Common myeloid progenitor, CD34-positive (primary cell): ENCODE measurements around the gene ATAT1.

Experiments used
- CTCF ChIA-PET: fragments of 350-600 bp; sonication (Branson Sonifier 250); formaldehyde crosslinking; loops from one replicate; lab custom pipeline; 2021; ENCODE audit warnings: antibody characterized with exemption; lab: Charles Lee
- POLR2A ChIA-PET: fragments of 350-600 bp; sonication (Branson Sonifier 250); formaldehyde crosslinking; loops from one replicate; lab custom pipeline; 2021; ENCODE audit warnings: antibody characterized with exemption; lab: Charles Lee
- DNase-seq, 3 donors: peaks; one replicate each; pipeline versions ENCODE4 v3.0.0 to v3.0.0-alpha.2; 2013
- H3K27ac ChIP-seq, 2 experiments: 1 replicate in 1 of 2; 2 replicates in 1 of 2; pipeline ENCODE4 v1.7.0; 2013; ENCODE audit warnings: inconsistent platforms in 2 of 2, low read length in 2 of 2, mild to moderate bottlenecking in 2 of 2, low read depth in 1 of 2, moderate library complexity in 1 of 2; ENCODE audit not compliant: severe bottlenecking in 2 of 2, insufficient read depth in 1 of 2, poor library complexity in 1 of 2
- H3K27me3 ChIP-seq, 5 experiments: replicated peaks in 2 of 5; 1 replicate in 3 of 5; 2 replicates in 2 of 5; pipeline versions ENCODE4 v1.6.1 to v1.7.0; 2013; ENCODE audit warnings: low read length in 4 of 5, mild to moderate bottlenecking in 2 of 5, moderate library complexity in 2 of 5, inconsistent platforms in 1 of 5; ENCODE audit not compliant: insufficient read depth in 5 of 5, control insufficient read depth in 4 of 5
- H3K36me3 ChIP-seq, 4 experiments: 1 replicate in 2 of 4; 2 replicates in 2 of 4; pipeline versions ENCODE4 v1.6.1 to v1.7.0; 2013; ENCODE audit warnings: low read length in 3 of 4, control low read depth in 1 of 4, mild to moderate bottlenecking in 1 of 4; ENCODE audit not compliant: control insufficient read depth in 4 of 4, insufficient read depth in 4 of 4
- H3K4me1 ChIP-seq, 4 experiments: 1 replicate in 3 of 4; 2 replicates in 1 of 4; pipeline versions ENCODE4 v1.6.1 to v1.7.1; 2013; ENCODE audit warnings: low read length in 3 of 4, mild to moderate bottlenecking in 3 of 4, control low read depth in 1 of 4, inconsistent platforms in 1 of 4, moderate library complexity in 1 of 4; ENCODE audit not compliant: control insufficient read depth in 4 of 4, insufficient read depth in 4 of 4; ENCODE audit errors: control extremely low read depth in 1 of 4
- H3K4me3 ChIP-seq, 7 experiments: 1 replicate in 4 of 7; 2 replicates in 3 of 7; pipeline versions ENCODE4 v1.5.1 to v1.7.0; 2013; ENCODE audit warnings: mild to moderate bottlenecking in 7 of 7, low read length in 6 of 7, moderate library complexity in 6 of 7, inconsistent platforms in 2 of 7, low read depth in 2 of 7, control low read depth in 1 of 7; ENCODE audit not compliant: insufficient read depth in 4 of 7, control insufficient read depth in 1 of 7; ENCODE audit errors: extremely low read depth in 1 of 7
- H3K9me3 ChIP-seq, 5 experiments: 1 replicate in 4 of 5; 2 replicates in 1 of 5; pipeline versions ENCODE4 v1.6.1 to v1.7.1; 2013; ENCODE audit warnings: low read length in 4 of 5, mild to moderate bottlenecking in 2 of 5, inconsistent platforms in 1 of 5, low read depth in 1 of 5, moderate library complexity in 1 of 5; ENCODE audit not compliant: control insufficient read depth in 4 of 5, insufficient read depth in 2 of 5; ENCODE audit errors: control extremely low read depth in 1 of 5
- WGBS: methylation state at CpG from one replicate; pipeline ENCODE4 v1.1.5; 2013; ENCODE audit not compliant: insufficient coverage; 5-methylcytosine and 5-hydroxymethylcytosine counted together

Gene ATAT1

DNA sequence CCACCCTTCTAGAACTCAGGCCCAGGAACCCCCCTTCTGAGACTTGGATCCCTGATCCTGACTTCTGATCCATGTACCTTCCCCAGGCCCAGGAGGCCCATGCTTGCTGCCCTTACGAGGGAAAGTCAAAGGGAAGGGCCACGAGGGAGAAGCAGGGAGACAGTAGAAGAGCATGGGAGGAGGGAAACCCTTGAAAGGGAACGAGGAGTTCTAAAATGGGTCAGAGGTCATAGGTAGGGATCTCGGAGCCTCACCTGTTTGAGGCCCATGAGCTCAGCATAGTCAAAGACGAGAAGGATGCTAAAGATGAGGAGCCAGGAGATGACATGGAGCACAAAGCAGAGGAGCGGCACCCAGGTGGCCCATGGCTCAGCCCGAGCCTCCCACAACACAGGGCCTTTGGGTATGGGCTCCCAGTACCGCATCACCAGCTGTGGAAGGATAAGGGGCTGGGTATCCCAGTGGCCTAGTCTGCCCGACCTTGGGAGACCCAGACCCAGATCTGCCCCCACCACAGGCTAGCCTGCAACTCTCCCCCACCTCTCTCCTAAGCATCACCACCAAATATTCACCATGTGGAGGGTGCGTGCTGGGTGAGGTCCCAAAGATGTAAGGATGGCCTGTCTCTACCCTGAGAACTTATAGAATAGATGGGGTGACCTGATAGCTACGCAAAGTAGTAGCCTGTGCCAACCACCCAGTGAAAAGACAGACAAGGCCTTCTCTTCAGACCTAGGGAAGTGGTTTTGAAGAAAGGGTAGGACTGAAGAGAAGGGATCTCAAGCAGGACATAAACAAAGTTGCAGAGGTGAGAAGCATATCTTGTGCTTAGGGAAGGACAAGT is 62.6 kb downstream of the ATAT1 start:
- 88% methylated on average over 9 of the region's 11 CpGs for WGBS
- peak overlapping the region in 3 of 7 experiments; percentile 83 to 86 (median 86) for H3K4me3 ChIP-seq
- H3K36me3 ChIP-seq = peaks cover 0 to 9% (median 0%) of the 10 kb centered on the region in 4 experiments

DNA sequence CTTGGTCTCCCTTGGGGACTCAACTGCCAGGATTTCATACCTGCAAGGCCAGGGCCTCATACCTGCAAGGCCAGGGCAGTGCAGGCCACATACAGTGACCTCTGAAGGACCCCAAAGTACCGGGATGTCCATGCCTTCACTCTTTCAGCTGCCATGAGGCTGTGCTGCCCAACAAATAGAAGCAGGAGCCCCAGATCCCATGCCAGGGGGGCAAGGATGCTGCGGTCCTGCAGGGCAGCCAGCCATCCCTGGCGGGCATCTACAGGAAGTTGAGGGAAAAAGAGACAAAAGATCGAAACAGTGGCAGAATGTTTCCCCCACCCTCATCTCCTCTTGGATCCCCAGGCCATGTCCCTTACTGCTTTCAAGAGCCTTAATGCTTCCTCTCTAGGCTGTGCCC is 63.3 kb downstream of the ATAT1 start:
- H3K4me3 ChIP-seq = peak overlapping the region in 6 of 7 experiments; percentile 83 to 96 (median 86)
- no peaks in the 10 kb centered on the region for H3K27me3 ChIP-seq
- peak overlapping the region in 1 of 2 experiments; percentile 59 for H3K27ac ChIP-seq
- POLR2A ChIA-PET = interaction anchor here (0.8 to 1.2 kb wide), 2 partner anchors 31 to 38 kb away, joined by 3 to 9 read pairs; no protein-coding TSS in a partner anchor
- no peaks in the 10 kb centered on the region for H3K9me3 ChIP-seq
- CTCF ChIA-PET = interaction anchor here (1.0 to 5.2 kb wide), 6 partner anchors 10 to 33 kb away, joined by 3 to 37 read pairs (median 8); partner anchors contain the start of gene MDC1
- H3K4me1 ChIP-seq = peaks cover 15 to 56% (median 50%) of the 10 kb centered on the region in 4 experiments
- 46% methylated on average over 4 of the region's 4 CpGs for WGBS
- no peak for DNase-seq
- H3K36me3 ChIP-seq = peaks cover 0 to 8% (median 0%) of the 10 kb centered on the region in 4 experiments

More for the DNA sequence above, 62.6 kb downstream of the ATAT1 start:
- H3K9me3 ChIP-seq = no peaks in the 10 kb centered on the region
- no peaks in the 10 kb centered on the region for H3K27me3 ChIP-seq
- peak overlapping the region in 1 of 2 experiments; percentile 59 for H3K27ac ChIP-seq
- ChIA-PET POLR2A (interaction anchor here (0.5 to 1.2 kb wide), 4 partner anchors 28 to 110 kb away, joined by 3 to 9 read pairs (median 3); no protein-coding TSS in a partner anchor), CTCF (interaction anchor here (0.9 to 5.2 kb wide), 16 partner anchors 9 to 145 kb away, joined by 3 to 37 read pairs (median 4); partner anchors contain the start of genes MDC1 and TUBB)
- H3K4me1 ChIP-seq = peaks cover 16 to 59% (median 55%) of the 10 kb centered on the region in 4 experiments
- no peak for DNase-seq

DNA sequence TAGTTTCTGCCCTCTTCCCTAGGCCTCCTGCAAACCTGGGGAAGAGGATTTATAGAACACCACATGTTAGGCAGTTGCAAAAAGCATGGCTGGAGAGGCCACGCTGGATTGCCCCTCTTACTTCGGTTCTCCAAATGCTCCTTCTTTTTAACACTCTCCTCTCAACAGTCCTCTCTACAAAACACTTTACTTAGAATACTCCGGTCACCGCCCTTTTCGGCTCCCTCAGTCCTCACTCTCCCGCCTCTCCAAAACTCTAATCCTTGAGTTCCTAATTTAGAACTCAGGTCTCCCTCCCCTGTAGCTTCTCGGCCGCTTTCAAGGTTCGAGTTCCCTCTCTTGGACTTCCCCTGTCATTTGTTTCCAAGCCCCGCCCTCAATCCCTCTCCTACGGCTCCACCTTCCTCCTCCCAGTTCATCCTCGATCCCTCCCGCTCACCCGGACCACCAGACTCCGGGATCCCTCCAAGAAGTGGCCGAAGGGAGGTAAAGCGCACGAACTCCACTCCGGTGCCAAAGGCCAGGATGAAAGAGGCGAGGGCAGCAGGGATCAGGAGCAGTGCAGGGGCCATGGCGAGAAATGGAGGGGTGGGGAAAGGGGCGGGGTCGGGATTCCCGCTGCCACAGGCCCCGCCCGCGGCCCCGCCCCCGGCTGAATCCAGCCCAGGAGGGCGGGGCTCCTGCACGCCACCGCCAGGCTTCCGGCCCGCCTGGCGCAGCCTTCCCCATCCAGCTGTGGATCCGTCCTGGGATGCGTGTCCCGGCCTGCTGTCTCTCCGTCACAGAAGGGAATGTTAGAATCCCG is 63.9 kb downstream of the ATAT1 start, which contains the start of gene NRM:
Gene NRM, minus strand, starts transcription at position 582 of the 805 bp plus-strand sequence. Its CDS starts 10 bp downstream, at position 572.
- Histone ChIP-seq H3K27me3 (no peaks in the 10 kb centered on the region), H3K27ac (peak within 1 kb of the TSS in 1 of 2 experiments; percentile 59), H3K9me3 (no peaks in the 10 kb centered on the region), H3K4me1 (peaks cover 12 to 49% (median 44%) of the 10 kb centered on the region in 4 experiments), H3K4me3 (peak within 1 kb of the TSS; percentile 83 to 96 (median 86)), H3K36me3 (peaks cover 0 to 4% (median 0%) of the 10 kb centered on the region in 4 experiments)
- POLR2A ChIA-PET = interaction anchor here (0.8 to 1.2 kb wide), 3 partner anchors 8 to 76 kb away, joined by 3 to 9 read pairs (median 3); no protein-coding TSS in a partner anchor
- CTCF ChIA-PET = interaction anchor here (1.0 to 5.2 kb wide), 8 partner anchors 11 to 64 kb away, joined by 3 to 37 read pairs (median 8); partner anchors contain the start of genes ATAT1 and MDC1
- under 1% methylated on average over 38 of the region's 40 CpGs for WGBS
- peak; percentile 51 to 61 (median 60) for DNase-seq

DNA sequence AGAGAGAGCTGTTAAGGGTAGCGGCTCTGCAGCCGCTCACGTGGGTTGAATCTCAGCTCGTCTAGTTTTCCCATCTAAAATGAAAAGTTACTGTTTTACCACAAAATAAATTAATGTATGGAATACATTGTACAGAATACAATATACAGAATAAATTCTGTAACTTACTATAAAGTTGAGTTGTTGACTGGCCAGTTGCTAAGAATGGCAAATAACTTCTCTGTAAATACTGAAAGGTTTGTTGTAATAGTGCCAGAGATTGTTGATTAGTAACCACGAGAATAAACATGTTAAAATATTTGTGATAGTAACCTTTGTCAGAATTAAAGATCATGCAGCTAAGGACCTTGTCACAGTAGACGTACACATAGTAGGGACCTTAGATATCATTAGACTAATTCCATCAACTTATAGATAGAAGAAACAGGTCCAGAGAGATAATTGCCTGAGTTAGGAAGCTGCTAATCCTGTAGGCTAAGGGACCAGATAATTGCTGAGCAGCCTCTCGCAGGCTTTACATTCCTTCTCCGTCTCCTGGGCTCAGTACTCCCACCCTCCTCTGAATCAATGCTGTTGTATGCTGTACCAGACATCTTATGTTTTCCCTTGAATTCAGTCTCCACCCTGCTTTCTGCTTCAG is 64.7 kb downstream of the ATAT1 start:
- H3K36me3 ChIP-seq = peaks cover 0 to 4% (median 0%) of the 10 kb centered on the region in 4 experiments
- no peaks in the 10 kb centered on the region for H3K9me3 ChIP-seq
- peak overlapping the region; percentile 83 to 96 (median 86) for H3K4me3 ChIP-seq
- peak overlapping the region in 1 of 2 experiments; percentile 59 for H3K27ac ChIP-seq
- ChIA-PET CTCF (interaction anchor here (1.1 to 5.2 kb wide), 6 partner anchors 11 to 64 kb away, joined by 4 to 37 read pairs (median 8); partner anchors contain the start of genes ATAT1 and MDC1), POLR2A (interaction anchor here (1.0 kb wide), 1 partner anchor 9 kb away, joined by 3 read pairs; no protein-coding TSS in a partner anchor)
- no peaks in the 10 kb centered on the region for H3K27me3 ChIP-seq
- H3K4me1 ChIP-seq = peaks cover 12 to 42% (median 38%) of the 10 kb centered on the region in 4 experiments
- peak in 1 of 3 donors; percentile 23 for DNase-seq
- 76% methylated on average over 2 of the region's 8 CpGs for WGBS
